ENCODE results near the gene SLC7A14.

Gene SLC7A14

GRCh38 chr3:170421111-170421641 lies 164.7 kb downstream of the SLC7A14 start:
- DNase-seq: no peak

GRCh38 chr3:170420307-170420821 lies 165.5 kb downstream of the SLC7A14 start:
- no peak for DNase-seq

GRCh38 chr3:170419557-170420087 lies 166.3 kb downstream of the SLC7A14 start:
- no peak for DNase-seq

- DNase-seq: no peak
Measured at GRCh38 chr3:170418422-170419398, 167.2 kb downstream of the SLC7A14 start, which contains the start of gene CLDN11. TSS of gene CLDN11 (plus strand) at chr3:170418868. CDS start at chr3:170419067, 199 bp downstream.

GRCh38 chr3:170417090-170417489 lies 168.8 kb downstream of the SLC7A14 start:
- no peak for DNase-seq

GRCh38 chr3:170414202-170414663 lies 171.6 kb downstream of the SLC7A14 start:
- peak; percentile 84 for DNase-seq

- DNase-seq: no peak
Measured at GRCh38 chr3:170413291-170413690, 172.6 kb downstream of the SLC7A14 start.

- DNase-seq: peak; percentile 78
Measured at GRCh38 chr3:170410428-170411029, 175.3 kb downstream of the SLC7A14 start.
